ENCODE data around the gene CWC22.
A peak's percentile ranks its signal among the peaks of the same experiment; 100 is the strongest.

CWC22 gene

GRCh38 chr2:179915395-179915992 is 91.6 kb downstream of the CWC22 start:
- no peak overlapping the region for H3K4me3 ChIP-seq (ENCODE audit: low read length)
- DNase-seq (ENCODE audit: low read depth, low spot score), result no peak

GRCh38 chr2:179913809-179914208 is 93.3 kb downstream of the CWC22 start:
- DNase-seq (ENCODE audit: low read depth, low spot score), result no peak

GRCh38 chr2:179911569-179911968 is 95.5 kb downstream of the CWC22 start:
- no peak overlapping the region for H3K4me3 ChIP-seq (ENCODE audit: low read length)
- DNase-seq (ENCODE audit: low read depth, low spot score), result no peak

More at GRCh38 chr2:179913809-179914208, 93.3 kb downstream of the CWC22 start:
- no peak overlapping the region for H3K4me3 ChIP-seq (ENCODE audit: low read length)

- no peak for DNase-seq (ENCODE audit: low read depth, low spot score)
- no peak overlapping the region for H3K4me3 ChIP-seq (ENCODE audit: low read length)
These were observed 96.4 kb downstream of the CWC22 start for GRCh38 chr2:179910735-179911113.

- H3K4me3 ChIP-seq (ENCODE audit: low read length), result no peak overlapping the region
- DNase-seq (ENCODE audit: low read depth, low spot score), result no peak
These were observed 97.0 kb downstream of the CWC22 start for GRCh38 chr2:179909845-179910734.

- DNase-seq (ENCODE audit: low read depth, low spot score), result no peak
- H3K4me3 ChIP-seq (ENCODE audit: low read length), result no peak overlapping the region
These were observed 106.4 kb downstream of the CWC22 start for GRCh38 chr2:179900655-179901054.

GRCh38 chr2:179899666-179900065 is 107.4 kb downstream of the CWC22 start:
- no peak for DNase-seq (ENCODE audit: low read depth, low spot score)
- H3K4me3 ChIP-seq (ENCODE audit: low read length), result no peak overlapping the region

- DNase-seq (ENCODE audit: low read depth, low spot score), result peak; percentile 57
These were observed 108.2 kb downstream of the CWC22 start for GRCh38 chr2:179898873-179899272.

More at GRCh38 chr2:179898873-179899272, 108.2 kb downstream of the CWC22 start:
- no peak overlapping the region for H3K4me3 ChIP-seq (ENCODE audit: low read length)

All from Jurkat, Clone E6-1 (cell line).